H1 (cell line): ENCODE measurements around the gene PACRGL. TPM values are rescaled to one million over a fixed set of nuclear protein-coding genes. Genes with fewer than 3 reads are reported as not detected.

Experiments used
- CTCF ChIA-PET: fragments of 300-600 bp; sonication (Branson Sonifier 250); formaldehyde crosslinking; loops from one replicate; lab custom pipeline; 2021; ENCODE audit not compliant: partially characterized antibody; lab: Charles Lee
- POLR2A ChIA-PET: fragments of 300-600 bp; sonication (Branson Sonifier 250); formaldehyde crosslinking; loops from one replicate; lab custom pipeline; 2021; ENCODE audit warnings: inconsistent platforms; ENCODE audit not compliant: partially characterized antibody; lab: Charles Lee
- DNase-seq, 2 experiments: peaks; one replicate each; pipeline versions ENCODE4 v3.0.0 to v3.0.0-alpha.2; 2010 to 2022; ENCODE audit warnings: low spot score in 2 of 2, low read depth in 1 of 2, mixed read lengths in 1 of 2
- FAIRE-seq: peaks from 2 replicates; lab custom pipeline; 2011; peaks lifted over from hg19 to GRCh38; lab: Jason Lieb, UNC
- H2AFZ ChIP-seq: 2 replicates; pipeline ENCODE4 v1.8.1; 2012; ENCODE audit warnings: low read length, inconsistent platforms
- H2AK5ac ChIP-seq: 2 replicates; pipeline ENCODE4 v1.6.1; 2013; ENCODE audit warnings: low read depth, low read length
- H2BK120ac ChIP-seq: replicated peaks from 2 replicates; pipeline ENCODE3; 2013; ENCODE audit warnings: low read depth, low read length, inconsistent platforms
- H2BK12ac ChIP-seq: 2 replicates; pipeline ENCODE4 v1.6.1; 2013; ENCODE audit warnings: low read depth, low read length
- H2BK15ac ChIP-seq: 2 replicates; pipeline ENCODE4 v1.6.1; 2013; ENCODE audit warnings: low read length
- H2BK20ac ChIP-seq: 2 replicates; pipeline ENCODE4 v1.6.1; 2013; ENCODE audit warnings: low read length
- H2BK5ac ChIP-seq: 2 replicates; pipeline ENCODE4 v1.6.1; 2013; ENCODE audit warnings: low read depth, low read length
- H3K14ac ChIP-seq: 2 replicates; pipeline ENCODE4 v1.6.1; 2013; ENCODE audit warnings: inconsistent platforms; ENCODE audit not compliant: insufficient read length
- H3K18ac ChIP-seq: 2 replicates; pipeline ENCODE4 v1.6.1; 2013; ENCODE audit warnings: low read length; ENCODE audit errors: extremely low read depth
- H3K23ac ChIP-seq: 2 replicates; pipeline ENCODE4 v1.6.1; 2013; ENCODE audit warnings: inconsistent platforms; ENCODE audit not compliant: insufficient read length
- H3K23me2 ChIP-seq: 2 replicates; pipeline ENCODE4 v1.6.1; 2013; ENCODE audit warnings: low read depth, low read length
- H3K27ac ChIP-seq: 2 replicates; pipeline ENCODE4 v1.6.1; 2011; ENCODE audit warnings: low read depth, low read length, inconsistent platforms
- H3K27me3 ChIP-seq, 4 experiments: replicated peaks in 1 of 4; 1 replicate in 1 of 4; 2 replicates in 3 of 4; pipeline versions ENCODE4 v1.6.1 to v1.8.1; 2011 to 2013; ENCODE audit warnings: low read length in 3 of 4, mild to moderate bottlenecking in 3 of 4, inconsistent platforms in 2 of 4, mixed read lengths in 2 of 4, moderate library complexity in 1 of 4; ENCODE audit not compliant: control insufficient read depth in 3 of 4, insufficient read depth in 3 of 4; ENCODE audit errors: extremely low read depth in 1 of 4
- H3K36me3 ChIP-seq, 4 experiments: 2 replicates each; pipeline versions ENCODE4 v1.6.1 to v1.8.1; 2011 to 2013; ENCODE audit warnings: mild to moderate bottlenecking in 4 of 4, low read length in 3 of 4, moderate library complexity in 2 of 4, control low read depth in 1 of 4, inconsistent platforms in 1 of 4; ENCODE audit not compliant: insufficient read depth in 4 of 4, control insufficient read depth in 2 of 4
- H3K4ac ChIP-seq: replicated peaks from 2 replicates; pipeline ENCODE3; 2013; ENCODE audit warnings: low read length, low read depth, mixed read lengths, inconsistent platforms; ENCODE audit not compliant: insufficient read length
- H3K4me1 ChIP-seq, 4 experiments: replicated peaks in 1 of 4; 1 replicate in 1 of 4; 2 replicates in 3 of 4; pipeline versions ENCODE4 v1.6.1 to v1.8.1; 2011 to 2013; ENCODE audit warnings: low read length in 3 of 4, inconsistent platforms in 2 of 4, mixed read lengths in 1 of 4; ENCODE audit not compliant: insufficient read depth in 4 of 4, control insufficient read depth in 3 of 4
- H3K4me2 ChIP-seq, 2 experiments: 2 replicates each; pipeline versions ENCODE4 v1.6.1 to v1.8.1; 2011 to 2013; ENCODE audit warnings: low read depth in 2 of 2, low read length in 2 of 2, control low read depth in 1 of 2, inconsistent platforms in 1 of 2, mild to moderate bottlenecking in 1 of 2; ENCODE audit not compliant: insufficient read depth in 1 of 2
- H3K4me3 ChIP-seq, 4 experiments: fragments of 200-600, 300-600 bp in 1 of 4; sonication (generic), shearing (Covaris generic), sonication (Bioruptor Twin) in 1 of 4; 2 replicates each; pipeline versions ENCODE4 v1.5.1 to v1.8.1; 2011 to 2016; ENCODE audit warnings: low read length in 4 of 4, low read depth in 3 of 4, control low read depth in 2 of 4, inconsistent platforms in 2 of 4, mild to moderate bottlenecking in 2 of 4, mixed read lengths in 1 of 4, moderate library complexity in 1 of 4; ENCODE audit not compliant: insufficient read depth in 2 of 4; ENCODE audit errors: extremely low read depth in 1 of 4
- H3K56ac ChIP-seq: replicated peaks from 2 replicates; pipeline ENCODE3; 2013; ENCODE audit warnings: low read depth, mild to moderate bottlenecking, mixed read lengths, low read length, inconsistent platforms; ENCODE audit not compliant: insufficient read length
- H3K79me1 ChIP-seq: 2 replicates; pipeline ENCODE4 v1.6.1; 2013; ENCODE audit warnings: low read depth, low read length, control low read depth
- H3K79me2 ChIP-seq, 2 experiments: 2 replicates each; pipeline versions ENCODE4 v1.6.1 to v1.8.1; 2012 to 2013; ENCODE audit warnings: low read length in 2 of 2, mild to moderate bottlenecking in 2 of 2, inconsistent platforms in 1 of 2; ENCODE audit not compliant: insufficient read depth in 2 of 2, control insufficient read depth in 1 of 2
- H3K9ac ChIP-seq, 4 experiments: replicated peaks in 1 of 4; 1 replicate in 1 of 4; 2 replicates in 3 of 4; pipeline versions ENCODE4 v1.6.1 to v1.8.1; 2011 to 2013; ENCODE audit warnings: low read depth in 3 of 4, low read length in 3 of 4, control low read depth in 2 of 4, mild to moderate bottlenecking in 2 of 4, moderate library complexity in 2 of 4, inconsistent platforms in 1 of 4; ENCODE audit errors: extremely low read depth in 1 of 4
- H3K9me3 ChIP-seq, 2 experiments: 2 replicates each; pipeline versions ENCODE4 v1.6.1 to v1.8.1; 2012 to 2013; ENCODE audit warnings: mild to moderate bottlenecking in 2 of 2, moderate library complexity in 2 of 2, control low read depth in 1 of 2, inconsistent platforms in 1 of 2, low read depth in 1 of 2, low read length in 1 of 2, mixed read lengths in 1 of 2; ENCODE audit not compliant: insufficient read depth in 2 of 2
- H4K20me1 ChIP-seq, 2 experiments: replicated peaks in 1 of 2; 2 replicates each; pipeline versions ENCODE3 to v1.8.1; 2011 to 2013; ENCODE audit warnings: inconsistent platforms in 2 of 2, low read length in 2 of 2, mild to moderate bottlenecking in 1 of 2; ENCODE audit not compliant: insufficient read depth in 2 of 2, control insufficient read depth in 1 of 2
- H4K5ac ChIP-seq: 2 replicates; pipeline ENCODE4 v1.6.1; 2013; ENCODE audit warnings: low read length, low read depth, mixed read lengths, inconsistent platforms; ENCODE audit not compliant: insufficient read length
- H4K8ac ChIP-seq: 2 replicates; pipeline ENCODE4 v1.8.0; 2013; ENCODE audit warnings: mild to moderate bottlenecking, moderate library complexity, low read length, inconsistent platforms; ENCODE audit not compliant: insufficient read depth; ENCODE audit errors: extremely low read depth
- H4K91ac ChIP-seq: replicated peaks from 2 replicates; pipeline ENCODE3; 2013; ENCODE audit warnings: low read length, mixed read lengths, inconsistent platforms; ENCODE audit not compliant: insufficient read length
- EGR1 ChIP-seq: IDR thresholded peaks from 2 replicates; pipeline ENCODE4 v1.6.1; 2011; ENCODE audit warnings: low read depth, low read length, borderline replicate concordance
- GABPA ChIP-seq: IDR thresholded peaks from 2 replicates; pipeline ENCODE4 v1.6.1; 2011; ENCODE audit warnings: mild to moderate bottlenecking, low read length, moderate library complexity, borderline replicate concordance; ENCODE audit not compliant: insufficient read depth
- TEAD4 ChIP-seq: IDR thresholded peaks from 2 replicates; pipeline ENCODE4 v1.6.1; 2012; ENCODE audit warnings: low read depth, low read length, inconsistent platforms, mixed read lengths
- WGBS, 2 experiments: shearing (Covaris generic) in 1 of 2; methylation state at CpG; one replicate each; pipeline versions ENCODE4 v1.1.6 to v1.1.7; 2013 to 2015; ENCODE audit warnings: low lambda C conversion rate in 2 of 2, mixed read lengths in 2 of 2, inconsistent platforms in 1 of 2, low coverage in 1 of 2, missing lambda C conversion rate in 1 of 2; ENCODE audit not compliant: insufficient replicate concordance in 2 of 2, insufficient coverage in 1 of 2, insufficient read length in 1 of 2; ENCODE audit errors: extremely low coverage in 1 of 2, missing lambda C conversion rate in 1 of 2; 5-methylcytosine and 5-hydroxymethylcytosine counted together
- polyA plus RNA-seq, 7 experiments: library from polyadenylated mRNA; depleted of rRNA in 3 of 7; stranded (reverse) in 5 of 7; unstranded in 2 of 7; fragments of >200 nt in 5 of 7; fragments of 200-250 nt in 2 of 7; gene quantifications; 1 replicate in 5 of 7; 2 replicates in 1 of 7; 4 replicates in 1 of 7; pipeline versions ENCODE4 v1.2.1 to v1.2.3, GENCODE V29; 2011 to 2013; ENCODE audit warnings: missing spikeins in 2 of 7, mixed read lengths in 2 of 7
- total RNA-seq: library from RNA; stranded (reverse); fragmentation: NEBNext Ultra II Directional; extraction: Animal tissue kit (Norgen Biotek cat#: 25700); gene quantifications from 2 replicates; pipeline ENCODE4 v1.2.1, GENCODE V29; 2021

The PACRGL gene
- total and polyA plus RNA-seq, 2 of the 8 experiments (the other 6 are each of a cell fraction or from before 2014, with no cell fraction given): 7.0 to 13.7 TPM

GRCh38 chr4:20680736-20681135, 19.5 kb upstream of the PACRGL start:
- Histone ChIP-seq H3K9ac (no peak overlapping the region), H3K4ac (no peak overlapping the region), H3K27me3 (no peaks in the 10 kb centered on the region), H2BK12ac (no peak overlapping the region), H3K56ac (no peak overlapping the region), H4K20me1 (no peaks in the 10 kb centered on the region), H3K36me3 (no peaks in the 10 kb centered on the region), H3K18ac (no peak overlapping the region), H3K14ac (no peak overlapping the region), H2BK5ac (no peak overlapping the region), H3K4me2 (no peak overlapping the region), H3K79me2 (no peaks in the 10 kb centered on the region), H3K9me3 (no peaks in the 10 kb centered on the region), H3K23me2 (no peaks in the 10 kb centered on the region; the same call in 1 of the 2 replicates), H4K8ac (no peak overlapping the region), H3K4me1 (no peaks in the 10 kb centered on the region), H3K27ac (no peak overlapping the region), H2AFZ (no peak overlapping the region), H3K23ac (no peak overlapping the region), H3K79me1 (no peaks in the 10 kb centered on the region), H2BK15ac (no peak overlapping the region), H2BK20ac (no peak overlapping the region), H2AK5ac (no peak overlapping the region), H4K91ac (no peak overlapping the region), H2BK120ac (no peak overlapping the region), H4K5ac (no peak overlapping the region), H3K4me3 (no peak overlapping the region)
- FAIRE-seq (no peak), DNase-seq (no peak)
- ChIA-PET CTCF (no interaction called here), POLR2A (no interaction called here)
- no peak for TF ChIP-seq GABPA
- no peak for TF ChIP-seq TEAD4
- TF ChIP-seq EGR1: no peak
- 89% methylated on average over 1 of the region's 1 CpG; no CpG with 5 or more reads in 1 of the 2 experiments for WGBS, 2 experiments
